Fibroblast of gingiva (primary cell): ENCODE data around the gene MEPCE.
"Not testable (repeated sequence)": the region's sequence is repeated elsewhere in the genome, so short reads cannot be mapped to it uniquely, and the experiment has no call there.

Experiments used
- DNase-seq: peaks from one replicate; pipeline ENCODE4 v3.0.0-alpha.2; 2011; ENCODE audit warnings: low read depth

Gene MEPCE

GRCh38 chr7:100434297-100435144 is 4.9 kb downstream of the MEPCE start:
- DNase-seq = no peak

GRCh38 chr7:100435401-100436304 is 6.0 kb downstream of the MEPCE start:
- DNase-seq = no peak

GRCh38 chr7:100437150-100438100 is 7.8 kb downstream of the MEPCE start:
- DNase-seq = no peak

GRCh38 chr7:100438172-100438571 is 8.5 kb downstream of the MEPCE start:
- no peak for DNase-seq

- DNase-seq = not testable (repeated sequence)
These were observed 9.1 kb downstream of the MEPCE start for GRCh38 chr7:100438731-100439130.

GRCh38 chr7:100439244-100439643 is 9.6 kb downstream of the MEPCE start:
- not testable (repeated sequence) for DNase-seq

GRCh38 chr7:100441641-100442535 is 12.3 kb downstream of the MEPCE start:
- DNase-seq = no peak

GRCh38 chr7:100443096-100443840 is 13.6 kb downstream of the MEPCE start:
- DNase-seq = no peak

GRCh38 chr7:100444311-100445278 is 15.0 kb downstream of the MEPCE start:
- peak; percentile 57 for DNase-seq

- DNase-seq = no peak
These were observed 16.4 kb downstream of the MEPCE start for GRCh38 chr7:100446040-100446439.

GRCh38 chr7:100447363-100447762 is 17.7 kb downstream of the MEPCE start:
- DNase-seq = not testable (repeated sequence)

GRCh38 chr7:100449190-100449795 is 19.7 kb downstream of the MEPCE start:
- DNase-seq = no peak

GRCh38 chr7:100452513-100452912 is 22.9 kb downstream of the MEPCE start:
- DNase-seq = no peak

GRCh38 chr7:100453854-100454253 is 24.2 kb downstream of the MEPCE start:
- not testable (repeated sequence) for DNase-seq

GRCh38 chr7:100455206-100455605 is 25.6 kb downstream of the MEPCE start:
- DNase-seq = no peak

- DNase-seq = no peak
These were observed 26.9 kb downstream of the MEPCE start for GRCh38 chr7:100456562-100456961.

- no peak for DNase-seq
These were observed 27.4 kb downstream of the MEPCE start for GRCh38 chr7:100457033-100457432.

GRCh38 chr7:100464210-100464660 is 34.6 kb downstream of the MEPCE start, which contains the start of gene SPACDR:
Gene SPACDR, minus strand, starts transcription at chr7:100464260. Its CDS starts 235 bp downstream, at chr7:100464025.
- no peak for DNase-seq
